HG03097 (cell line): ENCODE data around the gene PIK3C2G.

Experiments
- ATAC-seq: cut with Tn5 transposase; IDR thresholded peaks from one replicate; pipeline ENCODE4 v1.9.1; 2021; ENCODE audit not compliant: unreplicated experiment, low FRiP score

PIK3C2G gene

GRCh38 chr12:18414671-18415070 is 153.4 kb downstream of the PIK3C2G start:
- ATAC-seq = no peak

- ATAC-seq = no peak
These were observed 153.9 kb downstream of the PIK3C2G start for GRCh38 chr12:18415227-18415626.

- ATAC-seq = no peak
These were observed 155.1 kb downstream of the PIK3C2G start for GRCh38 chr12:18416412-18416811.

GRCh38 chr12:18419311-18419710 is 158.0 kb downstream of the PIK3C2G start:
- ATAC-seq = no peak

- ATAC-seq = no peak
These were observed 160.5 kb downstream of the PIK3C2G start for GRCh38 chr12:18421867-18422266.

- no peak for ATAC-seq
These were observed 161.6 kb downstream of the PIK3C2G start for GRCh38 chr12:18422871-18423270.

- ATAC-seq = no peak
These were observed 163.5 kb downstream of the PIK3C2G start for GRCh38 chr12:18424857-18425256.

- ATAC-seq = no peak
These were observed 166.2 kb downstream of the PIK3C2G start for GRCh38 chr12:18427520-18427919.

- ATAC-seq = no peak
These were observed 167.1 kb downstream of the PIK3C2G start for GRCh38 chr12:18428416-18428815.

GRCh38 chr12:18429366-18429765 is 168.0 kb downstream of the PIK3C2G start:
- ATAC-seq = no peak

GRCh38 chr12:18430425-18431048 is 169.2 kb downstream of the PIK3C2G start:
- ATAC-seq = no peak

GRCh38 chr12:18431771-18432170 is 170.5 kb downstream of the PIK3C2G start:
- ATAC-seq = no peak

- ATAC-seq = no peak
These were observed 170.9 kb downstream of the PIK3C2G start for GRCh38 chr12:18432206-18432605.

GRCh38 chr12:18436170-18436569 is 174.9 kb downstream of the PIK3C2G start:
- no peak for ATAC-seq

GRCh38 chr12:18439541-18439940 is 178.2 kb downstream of the PIK3C2G start:
- no peak for ATAC-seq

- no peak for ATAC-seq
These were observed 182.6 kb downstream of the PIK3C2G start for GRCh38 chr12:18443768-18444437.

GRCh38 chr12:18446061-18446644 is 184.8 kb downstream of the PIK3C2G start:
- no peak for ATAC-seq

- ATAC-seq = no peak
These were observed 193.0 kb downstream of the PIK3C2G start for GRCh38 chr12:18454330-18454729.

- no peak for ATAC-seq
These were observed 195.0 kb downstream of the PIK3C2G start for GRCh38 chr12:18456344-18456743.

- ATAC-seq = no peak
These were observed 196.0 kb downstream of the PIK3C2G start for GRCh38 chr12:18457362-18457761.

GRCh38 chr12:18461758-18462157 is 200.4 kb downstream of the PIK3C2G start:
- no peak for ATAC-seq

GRCh38 chr12:18462442-18462841 is 201.1 kb downstream of the PIK3C2G start:
- ATAC-seq = no peak
